Measurements from ENCODE around the gene RPS18. TPM values are rescaled to one million over a fixed set of nuclear protein-coding genes. Genes with fewer than 3 reads are reported as not detected.

The RPS18 gene
- total and polyA plus RNA-seq, 9 of the 15 experiments (the other 6 are each of a cell fraction or from before 2014, with no cell fraction given) = 5,023 to 17,516 (median 8,131) TPM

DNA sequence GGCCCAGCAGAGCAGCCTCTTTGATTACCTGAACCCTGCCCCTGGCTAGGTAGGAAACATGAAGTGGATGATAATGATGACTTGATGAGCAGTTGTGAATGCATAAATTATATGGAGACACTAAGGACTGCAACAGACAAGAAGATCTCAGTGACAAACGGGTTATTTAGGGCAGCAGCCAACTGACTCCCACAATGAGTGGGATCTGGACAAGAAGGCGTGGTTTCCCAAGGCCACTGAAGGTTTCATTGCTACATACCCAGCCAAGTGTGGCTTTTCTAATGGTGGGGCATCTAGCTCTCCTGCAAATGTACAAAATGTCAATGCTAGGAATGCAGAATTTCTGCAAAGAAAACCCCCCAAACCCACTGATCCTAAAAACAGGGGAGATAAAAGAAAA, 34.1 kb upstream of the RPS18 start:
- ATAC-seq = no peak
- no peaks in the 10 kb centered on the region for H3K4me1 ChIP-seq (replicated peaks in 1 of 2; ENCODE audit: control insufficient read depth in 2 of 2, insufficient read depth in 2 of 2, low read length in 2 of 2)
- ChIA-PET CTCF (ENCODE audit: low intra/inter-chr PET ratio) (no interaction called here), POLR2A (interaction anchor here (0.6 to 7.1 kb wide), 3 partner anchors 11 to 1081 kb away, joined by 3 to 57 read pairs (median 3); partner anchors contain the start of genes RPS18 and VPS52)
- no peaks in the 10 kb centered on the region for H3K79me2 ChIP-seq (ENCODE audit: control insufficient read depth, insufficient read depth, low read length)
- TF ChIP-seq, protein P1, sequence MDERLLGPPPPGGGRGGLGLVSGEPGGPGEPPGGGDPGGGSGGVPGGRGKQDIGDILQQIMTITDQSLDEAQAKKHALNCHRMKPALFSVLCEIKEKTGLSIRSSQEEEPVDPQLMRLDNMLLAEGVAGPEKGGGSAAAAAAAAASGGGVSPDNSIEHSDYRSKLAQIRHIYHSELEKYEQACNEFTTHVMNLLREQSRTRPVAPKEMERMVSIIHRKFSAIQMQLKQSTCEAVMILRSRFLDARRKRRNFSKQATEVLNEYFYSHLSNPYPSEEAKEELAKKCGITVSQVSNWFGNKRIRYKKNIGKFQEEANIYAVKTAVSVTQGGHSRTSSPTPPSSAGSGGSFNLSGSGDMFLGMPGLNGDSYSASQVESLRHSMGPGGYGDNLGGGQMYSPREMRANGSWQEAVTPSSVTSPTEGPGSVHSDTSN (CRISPR knock-in tag; IDR thresholded peaks at IDR 0.05; ENCODE audit: low read depth) = no peak
- TF ChIP-seq, protein P1 (tag; conservative IDR thresholded peaks at IDR 0.05; ENCODE audit: low read depth) = 0 out of 2 replicates have a peak, but pooled peaks have one; percentile 20
- TF ChIP-seq POU5F1 (IDR thresholded peaks at IDR 0.05; ENCODE audit: borderline replicate concordance, low read depth, low read length, partially characterized antibody) = no peak
- peaks cover 57 to 72% of the 10 kb centered on the region in 2 experiments for H3K27me3 ChIP-seq (ENCODE audit: control insufficient read depth in 2 of 2, insufficient read depth in 2 of 2, low read length in 2 of 2)
- H3K9ac ChIP-seq (ENCODE audit: insufficient read depth in 1 of 2, low read depth in 2 of 2, low read length in 2 of 2) = no peak overlapping the region
- 0% methylated on average over 2 of the region's 2 CpGs for WGBS (ENCODE audit: insufficient coverage, low coverage, missing lambda C conversion rate)
- no peaks in the 10 kb centered on the region for H3K36me3 ChIP-seq (ENCODE audit: control insufficient read depth, insufficient read depth, low read length)
- H3K9me3 ChIP-seq (replicated peaks; ENCODE audit: control insufficient read depth, insufficient read depth, low read depth, low read length) = no peaks in the 10 kb centered on the region
- H3K27ac ChIP-seq (ENCODE audit: extremely low read depth, low read depth, low read length) = no peak overlapping the region
- intact Hi-C loops (cut with micrococcal nuclease) (no loop called here), in situ Hi-C loops (cut with MboI) (no loop called here)
- no peak overlapping the region for H2AFZ ChIP-seq (ENCODE audit: low read depth, low read length)
- no peak overlapping the region for H3K4me2 ChIP-seq (ENCODE audit: insufficient read depth, low read length)
- 0 out of 2 replicates have a peak, but pooled peaks cover 3% of the 10 kb centered on the region for H4K20me1 ChIP-seq (replicated peaks; ENCODE audit: control insufficient read depth, insufficient read depth, low read length)
- no peak for FAIRE-seq
- no peak for DNase-seq (ENCODE audit: extremely low read depth in 1 of 4, low spot score in 3 of 4)
- no peaks in the 10 kb centered on the region for H3K9me1 ChIP-seq (ENCODE audit: control insufficient read depth, insufficient read depth, low read length)
- no peak overlapping the region for H3K4me3 ChIP-seq
- BruUV-seq (replicated peaks) = no TSS peak

Measured in K562 (cell line).